GM21786 (cell line): Measurements from ENCODE around the gene HOXD1.

Experiments used
- ATAC-seq: cut with Tn5 transposase; IDR thresholded peaks from one replicate; pipeline ENCODE4 v1.9.1; 2021; ENCODE audit not compliant: unreplicated experiment

Gene HOXD1

DNA sequence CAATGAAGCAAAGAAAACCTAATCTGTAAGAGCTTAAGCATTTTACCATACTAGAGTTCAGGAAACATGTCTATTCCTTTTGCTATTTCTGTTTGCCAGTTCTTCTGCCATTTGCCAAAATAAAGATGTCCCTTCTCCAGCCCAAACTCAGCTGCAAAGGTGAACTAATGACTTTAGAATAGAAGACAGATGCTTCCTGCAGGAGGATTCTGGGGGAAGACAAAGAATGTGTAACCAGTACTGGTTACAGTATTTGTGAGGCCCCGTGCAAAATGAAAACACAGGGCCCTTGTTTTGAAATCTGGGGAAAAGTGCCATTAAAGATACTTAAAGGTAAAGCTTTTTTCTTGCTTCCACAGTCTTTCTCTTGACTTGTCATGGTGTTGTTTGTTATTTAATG lies 46.5 kb downstream of the HOXD1 start:
- ATAC-seq: no peak

DNA sequence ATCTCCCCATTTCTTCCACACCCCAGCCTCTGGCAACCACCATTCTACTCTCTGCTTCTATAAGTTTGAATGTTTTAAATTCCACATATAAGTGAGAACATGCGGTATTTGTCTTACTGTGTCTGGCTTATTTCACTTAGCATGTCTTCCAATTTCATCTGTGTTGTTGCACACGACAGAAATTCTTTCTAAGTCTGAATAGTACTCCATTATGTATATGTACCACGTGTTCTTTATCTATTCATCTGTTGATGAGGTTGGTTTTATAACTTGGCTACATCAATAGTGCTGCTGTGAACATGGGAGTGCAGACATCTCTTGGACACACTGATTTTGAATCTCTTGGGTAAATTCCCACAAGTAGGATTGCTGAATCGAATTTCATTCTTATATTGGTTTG lies 49.0 kb downstream of the HOXD1 start:
- ATAC-seq: no peak

DNA sequence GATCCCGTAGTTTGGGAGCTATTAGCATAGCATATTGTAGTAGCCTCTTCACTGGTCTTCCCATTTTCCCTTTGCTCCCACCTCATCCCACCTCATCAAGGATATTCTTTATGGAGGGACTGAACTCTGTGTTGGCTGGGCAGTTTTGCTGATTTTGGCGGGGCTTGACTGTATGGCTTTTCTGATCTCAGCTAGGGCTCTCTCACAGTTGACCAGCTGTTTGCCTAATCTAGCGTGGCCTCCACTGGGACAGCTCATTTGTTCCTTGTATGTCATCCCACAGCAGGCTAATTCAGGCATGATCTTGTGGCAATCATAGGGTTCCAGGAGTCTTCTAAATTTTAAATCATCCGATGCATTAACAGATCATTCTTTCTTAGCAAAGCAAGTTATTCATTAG lies 50.6 kb downstream of the HOXD1 start:
- no peak for ATAC-seq

DNA sequence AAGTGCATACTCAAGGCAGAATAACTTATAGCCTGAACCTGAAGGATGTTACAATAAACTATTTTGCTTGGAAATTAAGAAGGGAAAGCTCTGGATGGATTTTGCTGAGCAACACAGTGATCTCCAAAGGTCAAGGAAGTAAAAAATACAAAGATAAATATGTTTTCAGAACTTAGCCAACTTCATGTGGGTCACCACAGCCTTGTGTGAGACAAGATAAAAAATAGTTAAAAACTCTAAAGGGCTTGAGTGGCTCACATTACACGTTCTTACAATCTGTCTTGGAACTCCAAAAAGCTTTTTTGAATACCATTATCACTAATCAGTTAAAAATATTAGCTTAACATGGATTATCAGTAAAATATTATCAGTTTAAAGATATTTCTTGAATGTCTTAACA lies 51.8 kb downstream of the HOXD1 start:
- ATAC-seq: no peak
